GM21723 (cell line): Measurements from ENCODE around the gene MMAA.
"Not testable (repeated sequence)": the region's sequence is repeated elsewhere in the genome, so short reads cannot be mapped to it uniquely, and the experiment has no call there.

Experiments used
- ATAC-seq: cut with Tn5 transposase; IDR thresholded peaks from one replicate; pipeline ENCODE4 v1.9.1; 2021; ENCODE audit warnings: mild to moderate bottlenecking, moderate library complexity; ENCODE audit not compliant: unreplicated experiment

MMAA gene

GRCh38 chr4:145618932-145619638 lies at the start of gene MMAA:
TSS of gene MMAA (plus strand) at chr4:145619385. CDS start at chr4:145639140, 19,755 bp downstream.
- peak; percentile 93 for ATAC-seq

GRCh38 chr4:145574546-145574945 lies 44.6 kb upstream of the MMAA start:
- ATAC-seq, result not testable (repeated sequence)

DNA sequence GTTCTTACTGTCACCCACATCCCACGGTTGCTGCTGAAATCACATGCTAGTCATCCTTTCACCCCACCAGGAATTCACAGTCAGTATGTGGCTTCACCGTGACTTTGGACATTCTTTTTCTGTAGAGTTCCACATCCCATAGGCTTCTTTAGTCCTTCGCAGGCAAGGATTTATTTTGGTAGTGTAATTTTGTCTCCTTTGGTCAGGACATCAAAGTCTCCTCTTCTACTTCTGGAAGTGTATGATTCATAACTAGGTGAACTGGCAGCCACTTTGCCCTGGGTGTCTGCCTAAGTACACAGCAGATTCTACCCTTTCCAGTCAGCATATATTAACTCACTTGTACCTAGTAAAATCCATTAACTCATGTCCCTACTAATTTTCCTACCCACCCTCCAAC lies 38.3 kb upstream of the MMAA start:
- no peak for ATAC-seq

DNA sequence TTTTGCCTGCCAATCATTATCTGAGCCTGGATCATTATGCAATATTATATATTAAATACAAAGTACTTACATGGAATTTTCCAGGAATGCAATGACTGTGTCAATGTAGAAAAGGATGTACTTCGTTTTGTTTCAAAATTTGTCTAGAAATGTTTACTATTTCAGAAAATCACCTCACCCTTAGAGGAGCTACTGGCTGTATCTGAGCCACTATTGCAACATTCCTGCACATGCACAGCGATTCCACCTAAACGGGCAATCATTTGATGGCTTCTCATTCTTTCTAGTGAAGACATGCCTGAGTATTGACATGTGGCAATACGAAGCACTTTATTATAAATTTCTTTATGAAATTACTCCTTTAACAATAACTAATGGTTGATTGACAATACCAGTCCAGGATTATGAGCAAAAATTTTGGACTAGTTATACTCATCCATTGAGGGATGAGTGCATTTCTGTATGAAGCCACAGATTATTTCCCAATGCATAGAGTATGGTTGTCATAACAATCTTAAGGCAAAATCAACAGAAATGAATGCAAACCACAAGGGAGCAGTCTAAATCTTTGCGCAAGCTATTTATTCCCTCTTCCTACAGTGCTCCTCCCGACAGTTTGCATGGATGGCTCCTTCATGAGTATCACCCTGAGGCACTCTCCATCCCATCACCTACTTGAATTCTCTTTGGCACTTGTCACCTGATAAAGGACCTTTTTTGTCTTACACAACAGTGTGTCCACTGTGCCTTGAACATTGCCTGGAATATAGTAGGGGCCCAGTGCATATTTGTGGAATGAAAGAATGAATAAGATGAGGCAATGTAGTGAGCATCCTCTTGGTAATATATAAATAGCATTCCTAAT lies 35.8 kb upstream of the MMAA start:
- ATAC-seq, result no peak

DNA sequence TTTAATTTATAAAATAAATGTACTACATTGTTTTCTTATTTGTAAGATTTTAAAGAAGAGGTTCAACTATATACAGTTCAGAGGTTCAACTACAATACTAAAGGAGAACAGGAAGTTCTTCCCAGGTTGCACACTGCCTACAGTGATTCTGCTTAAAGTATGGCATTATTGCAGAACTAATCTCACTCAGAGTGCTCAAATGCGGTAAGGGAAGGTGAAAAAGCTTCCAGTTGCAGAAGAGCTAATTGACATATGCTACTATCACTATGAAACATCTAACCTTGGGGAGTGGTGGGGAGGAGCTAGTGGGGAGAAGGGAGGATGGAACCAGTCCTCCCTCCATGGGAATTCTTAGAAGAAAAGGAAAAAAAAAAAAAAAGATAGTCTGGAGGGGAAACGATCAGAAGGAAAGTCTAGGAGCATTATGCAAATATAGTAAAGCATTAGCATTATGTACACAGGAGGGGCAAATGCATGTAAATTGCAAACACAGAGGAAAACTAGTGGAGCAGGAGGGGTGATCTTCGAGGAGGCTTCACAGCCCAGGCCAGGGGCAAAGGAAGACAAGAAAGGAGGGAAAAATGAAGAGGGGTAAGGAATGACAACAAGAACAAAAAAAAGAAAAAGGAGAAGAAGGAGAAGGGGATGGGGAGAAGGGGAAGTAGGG lies 32.0 kb upstream of the MMAA start:
- ATAC-seq, result no peak

DNA sequence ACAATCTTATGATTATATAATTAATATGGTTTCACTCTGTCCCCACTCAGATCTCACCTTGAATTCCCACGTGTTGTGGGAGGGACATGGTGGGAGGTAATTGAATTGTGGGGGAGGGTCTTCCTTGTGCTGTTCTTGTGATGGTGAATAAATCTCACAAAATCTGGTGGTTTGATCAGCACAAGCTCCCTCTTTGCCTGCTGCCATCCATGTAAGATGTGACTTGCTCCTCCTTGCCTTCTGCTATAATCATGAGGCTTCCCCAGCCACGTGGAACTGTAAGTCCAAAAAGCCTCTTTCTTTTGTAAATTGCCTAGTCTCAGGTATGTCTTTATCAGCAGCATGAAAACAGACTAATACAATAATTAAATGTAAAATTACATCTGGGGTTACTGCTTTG lies 29.8 kb upstream of the MMAA start:
- not testable (repeated sequence) for ATAC-seq

DNA sequence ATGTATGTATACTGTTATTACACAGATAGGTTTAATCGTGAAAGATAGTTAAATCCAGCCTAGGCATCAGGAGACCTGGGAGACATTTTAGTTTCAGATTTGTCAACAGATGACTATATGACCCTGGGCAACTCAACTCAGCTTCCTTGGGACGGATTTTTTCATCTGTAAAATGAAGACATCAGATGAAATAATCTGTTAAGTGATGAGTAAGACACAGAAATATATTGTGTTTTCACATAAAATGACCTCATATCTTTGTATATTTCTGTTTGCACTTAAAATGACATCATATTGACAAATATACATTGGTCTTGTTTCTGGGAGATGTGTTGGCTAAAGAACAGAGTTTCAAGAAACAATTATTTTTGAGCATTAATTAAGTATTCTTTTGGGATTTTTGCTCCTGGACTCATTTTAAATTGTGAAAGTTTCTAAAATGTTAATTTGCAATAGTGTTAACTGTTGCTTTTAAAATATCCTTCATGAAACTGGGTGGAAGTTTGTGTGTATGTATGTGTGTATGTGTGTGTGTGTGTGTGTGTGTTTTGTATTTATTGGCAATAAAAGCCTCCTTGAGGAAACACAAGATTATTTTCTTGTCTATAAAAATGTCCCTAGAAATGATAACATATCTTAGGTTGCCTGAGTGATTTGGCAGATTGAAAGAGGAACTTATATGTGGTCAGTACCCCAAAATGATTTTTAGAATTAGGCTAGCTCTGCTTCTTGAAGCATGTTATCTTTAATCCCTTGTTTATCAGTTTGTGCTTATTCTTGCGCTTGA lies 29.1 kb upstream of the MMAA start:
- no peak for ATAC-seq

GRCh38 chr4:145602129-145602760 lies 16.9 kb upstream of the MMAA start:
- ATAC-seq, result no peak

GRCh38 chr4:145605941-145606340 lies 13.2 kb upstream of the MMAA start:
- no peak for ATAC-seq

DNA sequence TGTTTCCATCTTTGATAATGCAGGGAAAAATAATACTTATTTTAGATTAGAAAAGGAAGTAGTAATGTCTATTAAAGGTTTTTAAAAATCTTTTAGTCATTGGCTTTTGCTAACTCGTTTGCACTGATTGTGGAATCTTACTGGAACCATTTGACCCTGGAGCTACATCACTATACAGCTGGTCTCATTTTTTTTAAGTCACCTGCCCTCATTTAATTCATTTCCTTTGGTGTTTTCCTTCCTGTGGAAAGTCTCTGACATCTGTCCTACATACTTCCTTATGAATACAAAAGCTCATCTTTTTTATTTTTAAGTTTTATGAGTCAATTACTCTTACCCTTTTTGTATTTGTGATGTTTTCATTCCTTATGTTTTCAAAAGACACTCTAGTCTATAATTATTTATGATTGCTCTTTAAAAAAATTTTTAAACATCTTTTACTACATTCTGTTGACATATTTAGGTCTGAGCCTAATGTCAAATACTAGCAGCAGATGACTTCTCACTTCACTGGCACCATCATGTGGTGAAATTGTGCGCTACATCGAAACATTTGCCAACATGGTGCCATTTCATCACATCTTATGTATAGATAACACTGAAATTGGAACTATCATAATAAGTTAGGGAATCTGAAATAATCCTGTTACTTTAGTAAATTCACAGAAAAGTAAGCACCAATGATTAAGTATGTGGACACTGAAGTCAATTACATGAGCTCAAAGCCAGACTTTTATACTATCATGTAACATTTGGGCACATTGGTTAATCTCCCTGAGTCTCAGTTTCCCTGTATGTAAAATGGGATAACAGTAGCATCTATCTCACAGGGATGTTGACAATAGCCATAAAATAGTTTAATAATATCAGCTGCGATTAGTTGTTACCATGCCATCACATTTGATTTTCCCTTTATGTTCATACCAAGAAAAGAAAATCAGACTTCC lies 9.4 kb upstream of the MMAA start:
- peak; percentile 76 for ATAC-seq

- no peak for ATAC-seq
These were observed 5.5 kb upstream of the MMAA start for GRCh38 chr4:145613566-145614232.

GRCh38 chr4:145614233-145614610 lies 5.0 kb upstream of the MMAA start:
- ATAC-seq, result no peak

DNA sequence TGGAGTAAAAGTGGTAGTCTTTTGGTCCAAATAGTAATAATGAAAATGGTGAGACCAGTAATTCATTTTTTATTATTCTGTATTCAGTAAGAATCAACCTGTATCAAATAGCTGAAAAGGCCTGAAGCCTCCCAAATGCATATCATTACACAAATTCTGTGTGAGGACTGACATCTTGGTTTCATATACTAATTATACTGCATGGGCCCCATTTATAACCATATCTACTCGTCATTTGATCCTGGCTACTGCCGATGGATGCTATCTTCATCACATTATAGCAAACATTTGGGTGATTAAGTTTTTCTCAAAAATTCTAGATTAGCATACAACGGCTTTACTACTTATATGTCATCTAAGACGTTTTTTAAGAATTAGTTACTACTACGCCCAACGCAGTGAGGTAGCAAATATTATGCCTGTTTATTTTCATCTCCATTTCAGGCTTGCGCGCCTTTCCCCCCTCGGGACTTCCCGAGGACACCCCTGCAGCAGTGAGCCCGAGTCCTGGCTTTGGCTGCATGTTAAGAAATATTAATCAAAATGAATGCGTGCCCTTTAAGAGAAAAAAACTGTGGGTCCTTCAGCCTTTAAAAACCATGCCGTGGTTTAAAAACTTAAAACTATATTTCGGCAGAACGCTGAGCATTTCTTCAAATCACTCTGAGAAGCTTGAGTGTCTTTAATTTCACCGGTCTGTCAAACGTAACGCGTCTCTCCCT lies 814 bp upstream of the MMAA start:
- no peak for ATAC-seq

- ATAC-seq, result peak; percentile 50
These were observed 433 bp downstream of the MMAA start for GRCh38 chr4:145619639-145619996.

DNA sequence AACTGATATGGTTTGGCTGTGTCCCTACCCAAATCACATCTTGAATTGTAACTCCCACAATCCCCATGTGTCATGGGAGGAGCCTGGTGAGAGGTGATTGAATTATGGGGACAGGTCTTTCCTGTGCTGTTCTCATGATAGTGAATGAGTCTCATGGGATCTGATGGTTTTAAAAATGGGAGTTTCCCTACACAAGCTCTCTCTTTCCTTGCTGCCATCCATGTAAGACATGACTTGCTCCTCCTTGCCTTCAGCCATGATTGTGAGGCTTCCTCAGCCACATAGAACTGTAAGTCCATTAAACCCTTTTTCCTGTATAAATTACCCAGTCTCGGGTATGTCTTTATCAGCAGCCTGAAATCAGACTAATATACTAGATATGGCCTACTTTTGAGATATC lies 2.9 kb downstream of the MMAA start:
- ATAC-seq, result not testable (repeated sequence)

DNA sequence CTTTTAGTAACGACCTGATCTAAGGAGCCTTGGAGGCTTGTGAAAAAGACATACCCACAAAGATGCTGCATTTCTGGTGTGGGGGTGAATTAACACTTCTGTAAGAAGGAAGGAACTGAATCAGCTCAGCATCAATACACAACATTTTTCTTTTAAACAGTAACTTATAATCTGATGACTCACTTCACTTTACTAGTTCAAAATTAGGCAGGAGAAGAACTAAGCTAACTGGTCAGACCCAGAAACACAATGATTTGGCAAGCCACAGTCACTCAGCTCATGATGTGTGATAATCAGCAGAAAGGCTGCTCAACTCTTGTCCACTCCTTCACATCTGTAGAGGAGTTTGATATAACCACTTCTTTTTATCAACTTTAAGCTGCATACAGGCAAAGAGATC lies 4.6 kb downstream of the MMAA start:
- ATAC-seq, result no peak

GRCh38 chr4:145625677-145626622 lies 6.8 kb downstream of the MMAA start:
- ATAC-seq, result no peak
